GM23248 (cell line): ENCODE results near the gene PDIK1L. TPM values are rescaled to one million over a fixed set of nuclear protein-coding genes. Genes with fewer than 3 reads are reported as not detected.
"Not testable (repeated sequence)": the region's sequence is repeated elsewhere in the genome, so short reads cannot be mapped to it uniquely, and the experiment has no call there.

Experiments
- DNase-seq: peaks from one replicate; pipeline ENCODE4 v3.0.0-alpha.2; 2015
- H2AFZ ChIP-seq: fragments of 200-600 bp; sonication (generic); 2 replicates; pipeline ENCODE4 v1.6.1; 2016; ENCODE audit warnings: antibody characterized with exemption
- H3F3A ChIP-seq: fragments of 200-600 bp; sonication (generic); 2 replicates; pipeline ENCODE4 v1.6.1; 2016; ENCODE audit warnings: mild to moderate bottlenecking, antibody characterized with exemption, mixed run types; ENCODE audit not compliant: insufficient read depth
- H3K27ac ChIP-seq: fragments of 200-600 bp; sonication (generic); 2 replicates; pipeline ENCODE4 v1.5.1; 2016; ENCODE audit warnings: mild to moderate bottlenecking
- H3K27me3 ChIP-seq: fragments of 200-600 bp; sonication (generic); replicated peaks from 2 replicates; pipeline ENCODE4 v1.6.1; 2016; ENCODE audit warnings: mild to moderate bottlenecking; ENCODE audit not compliant: insufficient read depth
- H3K36me3 ChIP-seq: fragments of 200-600 bp; sonication (generic); 2 replicates; pipeline ENCODE4 v1.6.1; 2016; ENCODE audit warnings: low read depth, mild to moderate bottlenecking
- H3K4me1 ChIP-seq: fragments of 200-600 bp; sonication (generic); 2 replicates; pipeline ENCODE4 v1.6.1; 2016; ENCODE audit warnings: mild to moderate bottlenecking; ENCODE audit not compliant: insufficient read depth
- H3K4me2 ChIP-seq: fragments of 200-600 bp; sonication (generic); one replicate; pipeline ENCODE4 v1.6.1; 2016; ENCODE audit warnings: mild to moderate bottlenecking; ENCODE audit not compliant: unreplicated experiment
- H3K4me3 ChIP-seq: fragments of 200-600 bp; sonication (generic); 2 replicates; pipeline ENCODE4 v1.5.1; 2016; ENCODE audit warnings: mild to moderate bottlenecking
- H3K79me2 ChIP-seq: fragments of 200-600 bp; sonication (generic); 2 replicates; pipeline ENCODE4 v1.6.1; 2016; ENCODE audit warnings: mild to moderate bottlenecking; ENCODE audit not compliant: insufficient read depth
- H3K9ac ChIP-seq: fragments of 200-600 bp; sonication (generic); 2 replicates; pipeline ENCODE4 v1.6.1; 2016; ENCODE audit warnings: mild to moderate bottlenecking
- H3K9me2 ChIP-seq: fragments of 200-600 bp; sonication (generic); 2 replicates; pipeline ENCODE4 v1.6.1; 2016; ENCODE audit warnings: mixed run types, mild to moderate bottlenecking, moderate library complexity; ENCODE audit not compliant: insufficient read depth
- H3K9me3 ChIP-seq: fragments of 200-600 bp; sonication (generic); one replicate; pipeline ENCODE4 v1.6.1; 2017; ENCODE audit warnings: low read depth
- H4K20me1 ChIP-seq: fragments of 200-600 bp; sonication (generic); 2 replicates; pipeline ENCODE4 v1.6.0; 2016; ENCODE audit not compliant: insufficient read depth
- EZH2 ChIP-seq: fragments of 200-600 bp; sonication (generic); IDR thresholded peaks from 2 replicates; pipeline ENCODE4 v1.6.1; 2018; ENCODE audit warnings: antibody characterized with exemption, mild to moderate bottlenecking; ENCODE audit not compliant: insufficient read depth, poor library complexity, severe bottlenecking
- EZH2phosphoT487 ChIP-seq: fragments of 200-600 bp; sonication (generic); IDR thresholded peaks from 2 replicates; pipeline ENCODE4 v1.6.1; 2018; ENCODE audit warnings: antibody characterized with exemption, moderate library complexity, mild to moderate bottlenecking, low read depth; ENCODE audit not compliant: insufficient read depth
- WGBS, 2 experiments: methylation state at CpG; one replicate each; pipeline ENCODE4 v1.1.6; 2015 to 2017; ENCODE audit warnings: low lambda C conversion rate in 2 of 2, low coverage in 1 of 2; ENCODE audit errors: missing lambda C conversion rate in 2 of 2; 5-methylcytosine and 5-hydroxymethylcytosine counted together
- in situ Hi-C: fragments of 300-500 bp; cut with MboI; formaldehyde crosslinking; loops from 2 replicates; pipeline ENCODE4 v1.15.0; 2020
- polyA plus RNA-seq: library from polyadenylated mRNA; unstranded; fragments of >200 nt; fragmentation: Nextera tagmentation; extraction: Ambion mirVana; gene quantifications from 2 replicates; pipeline ENCODE4 v1.2.1, GENCODE V29; 2016
- total RNA-seq: library from RNA; depleted of rRNA; stranded (reverse); fragments of >200 nt; shearing (Covaris generic); gene quantifications from 2 replicates; pipeline ENCODE4 v1.2.3, GENCODE V29; 2014

PDIK1L gene
- total and polyA plus RNA-seq, 2 experiments from 2014 or later, result 3.5 to 6.6 TPM

- Histone ChIP-seq H3K9ac (no peak overlapping the region), H3K27ac (no peak overlapping the region), H3K4me2 (no peak overlapping the region), H2AFZ (no peak overlapping the region), H3K36me3 (no peaks in the 10 kb centered on the region), H3K79me2 (no peaks in the 10 kb centered on the region), H3K4me1 (peaks cover 12% of the 10 kb centered on the region), H3K27me3 (peaks cover 30% of the 10 kb centered on the region), H4K20me1 (no peaks in the 10 kb centered on the region), H3K4me3 (no peak overlapping the region), H3K9me2 (no peaks in the 10 kb centered on the region), H3K9me3 (no peaks in the 10 kb centered on the region), H3F3A (peaks cover 18% of the 10 kb centered on the region)
- no peak for TF ChIP-seq EZH2
- TF ChIP-seq EZH2phosphoT487, result no peak
- no peak for DNase-seq
- WGBS, 2 experiments, result 87 to 93% methylated on average over 2 of the region's 2 CpGs
- in situ Hi-C loops, result no loop called here
These were observed 15.2 kb upstream of the PDIK1L start for GRCh38 chr1:26096471-26096870.

- Histone ChIP-seq H3K9me2 (no peaks in the 10 kb centered on the region), H3K4me2 (peak overlapping the region; percentile 62), H3F3A (peaks cover 18% of the 10 kb centered on the region), H3K27ac (no peak overlapping the region), H3K79me2 (no peaks in the 10 kb centered on the region), H4K20me1 (no peaks in the 10 kb centered on the region), H2AFZ (no peak overlapping the region), H3K27me3 (peaks cover 21% of the 10 kb centered on the region), H3K4me1 (peaks cover 12% of the 10 kb centered on the region), H3K9ac (no peak overlapping the region), H3K9me3 (no peaks in the 10 kb centered on the region), H3K36me3 (no peaks in the 10 kb centered on the region), H3K4me3 (no peak overlapping the region)
- peak; percentile 57 for DNase-seq
- in situ Hi-C loops, result no loop called here
- TF ChIP-seq EZH2phosphoT487 (no peak), EZH2 (no peak)
These were observed 13.9 kb upstream of the PDIK1L start for GRCh38 chr1:26097696-26098095.

GRCh38 chr1:26098602-26099001 is 13.0 kb upstream of the PDIK1L start:
- Histone ChIP-seq H3K4me3 (no peak overlapping the region), H3K27me3 (peaks cover 14% of the 10 kb centered on the region), H3F3A (peaks cover 18% of the 10 kb centered on the region), H3K27ac (no peak overlapping the region), H3K9me2 (no peaks in the 10 kb centered on the region), H3K9ac (no peak overlapping the region), H3K36me3 (no peaks in the 10 kb centered on the region), H3K9me3 (no peaks in the 10 kb centered on the region), H2AFZ (no peak overlapping the region), H3K4me1 (peaks cover 12% of the 10 kb centered on the region), H3K79me2 (no peaks in the 10 kb centered on the region), H4K20me1 (no peaks in the 10 kb centered on the region), H3K4me2 (no peak overlapping the region)
- in situ Hi-C loops, result no loop called here
- DNase-seq, result no peak
- no peak for TF ChIP-seq EZH2phosphoT487
- WGBS, 2 experiments, result 99% methylated on average over 4 of the region's 4 CpGs

- H3K9me3 ChIP-seq, result no peaks in the 10 kb centered on the region
- H3K36me3 ChIP-seq, result no peaks in the 10 kb centered on the region
- H3K9me2 ChIP-seq, result no peaks in the 10 kb centered on the region
- no peak for DNase-seq
- H3F3A ChIP-seq, result peaks cover 18% of the 10 kb centered on the region
- TF ChIP-seq EZH2phosphoT487, result no peak
- no peak for TF ChIP-seq EZH2
- 94% methylated on average over 3 of the region's 3 CpGs for WGBS, 2 experiments
- H3K27me3 ChIP-seq, result peaks cover 5% of the 10 kb centered on the region
- no peaks in the 10 kb centered on the region for H3K79me2 ChIP-seq
- H3K4me2 ChIP-seq, result no peak overlapping the region
- peaks cover 12% of the 10 kb centered on the region for H3K4me1 ChIP-seq
- H3K9ac ChIP-seq, result no peak overlapping the region
- no peak overlapping the region for H3K27ac ChIP-seq
- H2AFZ ChIP-seq, result no peak overlapping the region
- H4K20me1 ChIP-seq, result no peaks in the 10 kb centered on the region
- no peak overlapping the region for H3K4me3 ChIP-seq
- in situ Hi-C loops, result no loop called here
These were observed 11.8 kb upstream of the PDIK1L start for GRCh38 chr1:26099780-26100179.

- peaks cover 18% of the 10 kb centered on the region for H3F3A ChIP-seq
- H3K27me3 ChIP-seq, H3K36me3 ChIP-seq, H3K9me3 ChIP-seq, H4K20me1 ChIP-seq, H3K4me3 ChIP-seq, in situ Hi-C loops, H3K79me2 ChIP-seq, H3K27ac ChIP-seq, H3K4me2 ChIP-seq, H3K9me2 ChIP-seq, DNase-seq, H2AFZ ChIP-seq, H3K9ac ChIP-seq: not testable (repeated sequence)
- WGBS, 2 experiments, result 61 to 70% methylated on average over 10 of the region's 10 CpGs
- H3K4me1 ChIP-seq, result peaks cover 12% of the 10 kb centered on the region
These were observed 11.4 kb upstream of the PDIK1L start for GRCh38 chr1:26100204-26100603.
